Measurements from ENCODE around the gene ZNF699.
"Not testable (repeated sequence)": the region's sequence is repeated elsewhere in the genome, so short reads cannot be mapped to it uniquely, and the experiment has no call there.

Gene ZNF699

DNA sequence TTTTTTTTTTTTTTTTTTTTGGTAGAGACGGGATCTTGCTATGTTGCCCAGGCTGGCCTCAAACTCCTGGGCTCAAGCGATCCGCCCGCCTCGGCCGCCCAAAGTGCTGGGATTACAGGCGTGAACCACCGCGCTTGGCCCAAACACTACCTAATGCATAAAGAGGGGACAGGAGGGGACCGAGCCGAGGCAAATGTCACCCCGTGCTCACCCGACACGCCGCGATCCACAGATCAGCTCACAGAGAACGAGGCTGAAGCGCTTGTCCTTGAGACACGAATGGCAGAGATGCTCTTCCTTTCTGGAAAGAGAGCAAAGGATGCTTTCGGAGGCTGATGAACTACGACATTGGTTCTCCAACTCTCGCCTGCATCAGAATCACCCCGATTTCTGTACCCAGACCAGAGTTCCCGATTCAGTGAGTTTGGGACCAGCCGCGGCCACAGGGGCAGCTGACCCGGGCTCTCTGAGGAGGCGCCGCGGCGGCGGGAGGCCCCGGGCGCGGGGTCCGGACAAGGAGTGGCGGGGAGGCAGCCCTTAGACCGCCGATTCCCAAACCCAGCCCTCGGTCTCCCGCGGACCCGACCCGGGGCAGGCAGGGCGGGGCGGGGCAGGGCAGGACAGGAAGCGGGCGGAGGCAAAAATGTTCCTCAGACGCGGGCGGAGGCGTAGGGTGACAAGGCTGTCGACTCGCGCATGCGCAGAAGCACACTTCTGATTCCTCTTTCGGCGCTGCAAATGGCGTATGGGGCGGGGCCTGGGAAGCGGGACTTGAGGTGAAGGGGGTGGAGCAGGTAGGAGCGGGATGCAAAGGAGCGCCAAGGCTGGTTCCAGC is at the start of gene ZNF699:
TSS of gene ZNF699 (minus strand) at position 700 of the 835 bp plus-strand sequence. CDS start 4,719 bp downstream, outside the sequence.
- peak; percentile 99 for DNase-seq

DNA sequence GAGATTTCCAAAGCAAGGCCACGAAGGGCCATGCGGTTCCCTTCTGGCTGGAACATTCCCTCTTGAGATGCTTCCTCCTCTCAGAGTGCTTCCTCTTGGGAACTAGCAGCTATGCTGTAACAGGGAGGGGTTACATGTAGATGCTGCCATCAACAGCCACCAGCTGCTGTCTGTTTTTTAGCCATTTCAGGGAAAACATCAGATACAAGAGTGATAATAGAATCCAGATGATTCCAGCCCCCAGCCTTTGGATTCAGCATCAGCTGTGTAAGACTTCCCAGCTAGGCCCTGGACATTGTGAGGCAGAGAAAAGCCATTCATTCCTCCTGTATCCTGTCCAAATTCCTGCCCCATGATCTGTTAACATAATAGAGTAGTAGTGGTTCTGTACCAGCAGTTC is 45.0 kb upstream of the ZNF699 start:
- no peak for DNase-seq

DNA sequence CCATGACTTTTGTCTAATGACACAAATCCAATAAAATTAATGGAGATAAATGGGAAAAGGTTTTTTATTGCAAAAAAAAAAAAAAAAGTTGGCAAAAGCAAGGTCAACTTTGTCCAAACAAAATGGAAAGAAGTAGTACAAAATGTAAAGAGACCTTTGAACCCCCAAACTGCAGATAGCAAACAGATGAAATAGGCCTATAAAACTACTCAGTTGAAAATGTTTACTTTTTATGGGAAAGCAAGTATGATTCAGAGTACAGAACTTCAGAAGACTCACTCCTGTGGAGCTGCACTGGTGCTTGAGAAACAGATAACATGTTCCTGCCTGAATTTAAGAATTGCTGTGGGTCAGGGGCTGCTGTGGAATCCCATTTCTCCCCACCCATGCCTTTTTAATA is 43.4 kb upstream of the ZNF699 start:
- DNase-seq: no peak

DNA sequence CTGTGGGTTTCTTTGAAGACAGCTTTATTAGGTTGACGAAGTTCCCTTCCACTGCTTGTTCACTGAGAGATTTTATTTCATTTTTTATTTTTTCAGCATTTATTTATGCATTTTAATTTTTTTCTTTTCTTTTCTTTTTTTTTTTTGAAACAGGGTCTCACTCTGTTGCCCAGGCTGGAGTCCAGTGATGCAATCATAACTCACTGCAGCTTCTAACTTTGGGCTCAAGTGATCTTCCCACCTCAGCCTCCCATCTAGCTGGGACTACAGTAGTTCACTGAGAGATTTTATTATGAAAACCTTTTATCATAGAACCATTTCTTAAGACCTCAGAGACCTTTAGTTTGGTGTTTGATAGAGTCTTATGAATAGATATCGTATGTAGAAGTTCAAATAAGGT is 42.9 kb upstream of the ZNF699 start:
- DNase-seq: no peak

DNA sequence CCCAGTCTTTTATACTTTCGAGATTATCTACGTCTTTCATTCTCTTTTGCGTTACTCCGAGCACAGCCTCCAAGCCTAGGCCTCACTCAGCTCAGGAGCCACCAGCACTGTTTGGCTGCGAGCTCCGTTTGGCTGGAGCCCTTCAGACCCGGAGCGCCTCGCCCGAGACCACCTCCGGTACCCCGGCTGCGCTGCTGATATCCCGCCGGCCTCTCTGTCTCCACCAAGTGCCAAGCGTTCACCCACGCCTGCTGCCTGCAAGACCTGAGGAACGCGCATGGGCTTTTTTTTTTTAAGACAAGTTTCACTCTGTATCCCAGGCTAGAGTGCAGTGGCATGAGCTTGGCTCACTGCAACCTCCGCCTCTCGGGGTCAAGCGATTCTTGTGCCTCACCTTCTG is 39.0 kb upstream of the ZNF699 start:
- DNase-seq: no peak

DNA sequence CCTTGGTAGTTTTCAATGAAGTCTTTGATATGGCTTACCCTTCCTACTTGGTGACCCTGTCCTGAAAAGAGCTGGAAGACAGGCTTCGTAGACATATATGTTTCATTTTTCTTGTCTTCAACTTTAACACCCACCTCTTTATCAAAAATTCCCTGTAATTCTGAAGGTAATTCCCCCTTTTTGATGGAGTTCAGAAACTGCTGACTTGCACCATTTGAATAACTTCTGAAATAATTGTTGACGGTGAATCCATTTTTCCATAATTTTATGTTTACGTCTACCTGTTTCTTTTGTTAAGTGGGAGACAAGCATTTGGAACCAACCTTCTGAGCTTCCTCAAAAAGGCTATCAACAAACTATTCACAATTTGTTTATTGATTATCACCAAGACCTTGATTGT is 38.6 kb upstream of the ZNF699 start:
- no peak for DNase-seq

DNA sequence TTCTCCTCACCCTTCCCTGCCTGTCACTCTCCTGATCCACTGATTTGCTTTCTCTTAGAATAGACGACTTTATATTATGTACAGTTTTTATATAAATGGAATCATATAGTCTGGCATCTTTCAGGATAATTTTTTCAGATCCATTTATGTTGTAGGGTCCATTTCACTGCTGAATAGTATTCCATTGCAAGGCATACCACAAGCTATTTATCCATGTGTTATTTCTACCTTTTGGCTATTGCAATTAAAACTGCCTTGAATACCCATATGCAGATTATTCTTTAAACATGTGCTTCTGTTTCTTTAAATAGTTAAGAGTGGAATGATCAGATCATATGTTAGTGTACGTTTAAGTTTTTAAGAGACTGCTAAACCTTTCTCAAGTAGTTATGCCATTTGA is 35.4 kb upstream of the ZNF699 start:
- DNase-seq: no peak

DNA sequence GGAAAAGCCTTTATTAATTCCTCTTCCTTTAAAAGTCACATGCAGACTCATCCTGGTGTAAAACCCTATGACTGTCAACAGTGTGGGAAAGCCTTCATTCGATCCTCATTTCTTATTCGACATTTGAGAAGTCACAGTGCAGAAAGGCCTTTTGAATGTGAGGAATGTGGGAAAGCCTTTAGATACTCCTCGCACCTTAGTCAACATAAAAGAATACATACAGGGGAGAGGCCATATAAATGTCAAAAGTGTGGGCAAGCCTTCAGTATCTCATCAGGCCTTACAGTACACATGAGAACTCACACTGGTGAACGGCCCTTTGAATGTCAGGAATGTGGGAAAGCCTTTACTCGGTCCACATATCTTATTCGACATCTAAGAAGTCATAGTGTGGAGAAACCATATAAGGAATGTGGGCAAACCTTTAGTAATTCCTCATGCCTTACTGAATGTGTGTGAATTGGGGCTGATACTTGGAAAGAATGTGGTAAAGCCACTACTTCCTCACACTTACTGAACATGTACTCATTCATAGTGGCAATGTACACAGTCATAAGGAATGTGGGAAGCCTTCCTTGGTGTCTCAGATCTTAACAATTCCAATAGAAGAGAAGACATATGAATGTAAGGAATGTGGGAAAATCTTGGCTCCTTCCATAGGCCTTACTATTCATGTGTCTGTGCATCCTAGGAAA is 33.1 kb upstream of the ZNF699 start:
- DNase-seq: no peak

DNA sequence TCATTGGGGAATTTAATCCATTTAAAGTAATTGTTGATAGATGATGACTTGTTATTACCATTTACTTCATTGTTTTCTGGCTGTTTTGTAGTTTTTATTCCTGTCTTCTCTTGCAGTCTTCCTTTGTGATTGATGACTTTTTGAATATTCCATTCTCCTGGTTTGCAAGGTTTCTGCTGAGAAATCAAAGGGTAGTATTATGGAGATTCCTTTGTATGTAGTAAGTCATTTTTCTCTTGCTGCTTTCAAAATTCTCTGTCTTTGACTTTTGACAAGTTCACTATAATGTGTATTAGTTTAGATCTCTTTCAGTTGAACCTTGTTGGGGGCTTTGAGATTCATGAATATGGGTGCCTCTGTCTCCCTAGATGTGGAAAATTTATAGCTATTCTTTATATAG is 20.4 kb upstream of the ZNF699 start:
- no peak for DNase-seq

DNA sequence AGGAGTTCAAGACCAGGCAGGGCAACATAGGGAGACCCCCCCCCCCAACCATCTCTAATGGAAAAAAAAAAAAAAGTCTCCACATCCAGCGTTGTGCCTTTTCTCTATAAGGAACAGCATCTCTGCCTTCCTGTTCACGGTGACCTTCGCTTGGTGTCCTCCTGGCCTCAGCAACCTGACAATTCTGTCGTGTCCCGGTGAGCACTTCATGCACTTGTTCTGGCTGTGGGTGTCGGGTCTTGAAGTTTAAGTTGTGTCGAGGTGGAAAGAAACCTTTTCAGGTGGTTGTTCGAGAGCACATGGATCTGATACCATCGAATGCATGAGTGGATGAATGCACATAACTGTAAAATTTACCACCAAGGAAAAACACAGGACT is 14.9 kb upstream of the ZNF699 start:
- no peak for DNase-seq

DNA sequence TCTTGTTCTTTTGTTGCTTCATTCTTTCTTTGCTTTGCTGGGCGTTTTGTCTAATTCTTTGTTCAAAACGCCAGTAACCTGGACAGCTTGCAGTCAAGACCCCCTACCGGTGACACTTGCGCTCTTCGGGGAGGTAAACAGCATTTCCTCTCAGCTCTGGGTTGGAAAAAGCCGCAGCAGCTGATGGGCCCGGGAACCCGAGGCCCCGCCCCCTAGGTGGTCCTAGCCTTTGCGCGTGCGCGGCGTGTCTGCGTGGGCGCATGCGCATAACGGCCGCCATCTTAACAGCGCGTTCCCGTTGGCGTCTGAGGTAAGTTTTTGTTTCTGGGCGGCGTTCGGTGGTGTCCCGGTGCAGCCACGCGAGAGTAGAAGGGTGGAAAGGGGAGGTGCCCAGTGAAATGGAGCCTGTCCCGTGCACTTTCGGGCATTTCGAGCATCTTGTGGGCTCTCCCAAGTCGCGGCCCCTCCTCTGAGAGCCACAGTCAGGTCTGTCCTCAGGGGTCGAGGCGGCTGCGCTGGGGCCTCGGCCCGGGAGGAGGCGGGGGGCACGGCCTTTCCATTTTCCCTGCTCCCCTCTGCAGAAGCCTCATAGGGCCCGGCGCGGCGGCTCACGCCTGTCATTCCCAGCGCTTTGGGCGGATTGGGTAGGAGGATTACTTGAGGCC is 14.4 kb upstream of the ZNF699 start, which contains the start of gene ZNF559:
TSS of gene ZNF559 (plus strand) at position 261 of the 665 bp plus-strand sequence. CDS start 14,371 bp downstream, outside the sequence.
- DNase-seq: peak; percentile 96

DNA sequence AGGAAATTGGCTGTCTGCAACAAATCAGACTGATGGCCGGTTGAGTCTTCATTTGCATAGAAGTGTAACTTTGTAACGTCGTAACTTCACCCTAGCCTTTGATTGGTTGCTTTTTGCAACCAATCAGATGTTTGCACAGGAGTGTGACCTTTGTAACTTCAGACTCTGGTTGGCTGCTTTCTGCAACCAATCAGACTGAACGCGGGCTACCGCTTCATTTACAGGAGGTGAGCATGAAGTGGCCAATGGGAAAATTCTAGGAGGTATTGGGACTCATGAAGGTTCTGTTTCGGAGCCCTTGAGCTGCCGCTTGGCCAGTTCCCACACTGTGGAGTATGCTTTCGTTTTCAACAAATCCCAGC is 13.9 kb upstream of the ZNF699 start:
- no peak for DNase-seq

DNA sequence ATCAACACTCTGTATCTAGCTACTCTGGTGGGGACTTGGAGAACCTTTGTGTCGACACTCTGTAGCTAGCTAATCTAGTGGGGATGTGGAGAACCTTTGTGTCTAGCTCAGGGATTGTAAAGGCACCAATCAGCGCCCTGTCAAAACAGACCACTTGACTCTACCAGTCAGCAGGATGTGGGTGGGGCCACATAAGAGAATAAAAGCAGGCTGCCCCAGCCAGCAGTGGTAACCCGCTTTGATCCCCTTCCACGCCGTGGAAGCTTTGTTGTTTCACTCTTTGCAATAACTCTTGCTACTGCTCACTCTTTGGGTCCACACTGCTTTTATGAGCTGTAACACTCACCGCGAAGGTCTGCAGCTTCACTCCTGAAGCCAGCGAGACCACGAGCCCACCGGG is 12.6 kb upstream of the ZNF699 start:
- DNase-seq: not testable (repeated sequence)

DNA sequence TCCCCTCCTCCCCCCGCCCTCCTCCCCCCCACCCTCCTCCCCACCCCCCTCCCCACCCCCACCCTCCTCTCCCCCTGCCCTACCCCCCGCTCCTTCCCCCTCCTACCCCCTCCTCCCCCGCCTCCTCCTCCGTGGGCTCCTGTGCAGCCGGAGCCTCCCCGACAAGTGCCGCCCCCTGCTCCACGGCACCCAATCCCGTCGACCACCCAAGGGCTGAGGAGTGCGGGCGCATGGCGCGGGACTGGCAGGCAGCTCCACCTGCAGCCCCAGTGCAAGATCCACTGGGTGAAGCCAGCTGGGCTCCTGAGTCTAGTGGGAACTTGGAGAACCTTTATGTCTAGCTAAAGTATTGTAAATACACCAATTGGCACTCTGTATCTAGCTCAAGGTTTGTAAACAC is 12.1 kb upstream of the ZNF699 start:
- not testable (repeated sequence) for DNase-seq

DNA sequence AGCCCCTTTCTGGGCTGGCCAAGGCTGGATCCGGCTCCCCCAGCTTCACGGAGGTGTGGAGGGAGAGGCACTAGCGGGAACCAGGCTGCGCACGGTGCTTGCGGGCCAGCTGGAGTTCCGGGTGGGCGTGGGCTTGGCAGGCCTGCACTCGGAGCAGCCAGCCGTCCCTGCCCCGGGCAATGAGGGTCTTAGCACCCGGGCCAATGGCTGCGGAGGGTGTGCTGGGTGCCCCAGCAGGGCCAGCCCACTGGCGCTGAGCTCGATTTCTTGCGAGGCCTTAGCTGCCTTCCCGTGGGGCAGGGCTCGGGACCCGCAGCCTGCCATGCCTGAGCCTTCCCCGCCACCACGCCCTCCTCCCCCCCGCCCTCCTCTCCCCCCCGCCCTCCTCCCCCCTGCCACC is 11.7 kb upstream of the ZNF699 start:
- no peak for DNase-seq

DNA sequence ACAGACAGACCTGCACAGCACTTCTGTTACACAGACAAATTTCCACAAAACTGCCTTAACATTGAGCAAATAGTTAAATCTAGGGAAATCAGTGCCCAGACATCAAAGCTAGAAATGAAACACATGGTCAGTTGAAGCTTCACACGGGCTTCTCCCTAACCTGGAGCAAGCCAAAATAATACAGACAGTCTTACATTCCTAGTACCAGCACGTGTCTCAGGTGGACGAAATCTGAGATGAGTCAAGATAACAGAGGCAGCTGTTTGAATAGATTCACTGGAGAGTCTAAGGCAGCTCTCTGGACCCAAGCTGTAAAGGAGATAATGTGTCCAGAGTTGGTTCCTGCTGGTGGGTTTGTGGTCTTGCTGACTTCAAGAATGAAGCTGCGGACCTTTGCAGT is 4.1 kb upstream of the ZNF699 start:
- DNase-seq: no peak

DNA sequence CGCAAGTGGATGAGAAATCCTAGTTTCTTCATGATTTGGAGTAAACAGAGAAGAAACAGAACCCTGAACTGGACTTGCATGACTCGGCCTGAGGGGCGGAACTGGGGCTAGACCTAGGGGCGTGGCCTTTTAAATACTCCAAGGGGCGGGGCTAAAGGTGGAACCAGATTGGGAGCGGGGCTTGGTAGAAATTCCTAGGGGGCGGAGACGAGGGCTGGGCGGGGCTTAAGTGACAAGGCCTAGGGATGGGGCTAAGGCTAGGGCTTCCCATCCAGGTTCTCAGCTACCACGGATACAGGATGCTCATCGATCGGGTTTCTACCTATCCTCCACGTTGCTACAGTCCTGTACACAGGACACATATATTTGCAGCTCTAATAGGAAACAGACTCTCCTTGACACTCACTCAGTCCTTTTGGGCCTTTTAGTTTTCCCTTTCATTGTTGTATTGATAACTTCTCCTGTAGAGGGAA is 372 bp upstream of the ZNF699 start:
- DNase-seq: peak; percentile 88

DNA sequence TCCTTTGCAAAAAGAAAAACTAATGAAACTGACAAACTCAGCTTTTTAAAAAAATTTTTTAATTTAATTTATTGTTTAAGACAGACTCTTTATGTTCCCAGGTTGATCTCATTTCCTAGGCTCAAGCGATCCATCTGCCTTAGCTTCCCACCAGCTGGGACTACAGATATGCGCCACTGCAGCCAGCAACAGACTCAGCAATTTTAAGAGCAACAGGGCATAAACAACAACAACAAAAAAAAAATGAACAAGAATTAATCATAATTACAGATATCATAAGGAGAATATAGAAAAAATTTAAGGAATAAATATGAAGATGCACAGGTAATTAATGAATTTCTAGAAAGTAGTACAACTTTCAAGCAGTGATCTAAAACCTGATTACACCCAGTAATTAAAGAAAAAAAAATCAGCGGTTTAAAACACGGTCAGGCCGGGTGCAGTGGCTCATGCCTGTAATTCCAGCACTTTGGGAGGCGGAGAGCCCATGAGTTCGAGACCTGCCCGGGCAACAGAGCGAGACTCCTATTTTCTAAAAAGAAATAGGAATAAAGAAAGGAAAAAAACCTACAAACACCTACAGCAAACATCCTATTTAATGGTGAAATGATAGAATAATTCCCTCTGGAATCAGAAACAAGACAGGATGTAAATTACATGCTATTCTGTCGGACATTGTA is 1.4 kb downstream of the ZNF699 start:
- no peak for DNase-seq

DNA sequence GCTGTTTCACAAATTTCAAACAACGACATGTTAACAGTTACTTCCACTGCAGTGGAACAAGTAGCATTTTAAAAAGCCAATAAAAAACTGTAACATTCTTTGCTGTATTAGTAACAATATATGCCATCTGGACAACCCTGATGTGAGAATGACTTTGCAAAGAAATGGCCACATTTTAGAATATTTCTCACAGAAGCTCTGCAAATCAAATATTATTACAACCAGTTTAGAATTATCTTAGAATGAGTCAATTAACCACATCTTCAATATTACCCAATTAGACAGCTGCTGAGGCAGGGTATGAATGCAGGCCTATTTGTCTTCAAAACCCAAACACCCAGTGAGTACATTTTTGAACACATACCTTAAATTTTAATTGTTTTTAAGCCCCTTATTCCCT is 3.2 kb downstream of the ZNF699 start:
- DNase-seq: no peak

DNA sequence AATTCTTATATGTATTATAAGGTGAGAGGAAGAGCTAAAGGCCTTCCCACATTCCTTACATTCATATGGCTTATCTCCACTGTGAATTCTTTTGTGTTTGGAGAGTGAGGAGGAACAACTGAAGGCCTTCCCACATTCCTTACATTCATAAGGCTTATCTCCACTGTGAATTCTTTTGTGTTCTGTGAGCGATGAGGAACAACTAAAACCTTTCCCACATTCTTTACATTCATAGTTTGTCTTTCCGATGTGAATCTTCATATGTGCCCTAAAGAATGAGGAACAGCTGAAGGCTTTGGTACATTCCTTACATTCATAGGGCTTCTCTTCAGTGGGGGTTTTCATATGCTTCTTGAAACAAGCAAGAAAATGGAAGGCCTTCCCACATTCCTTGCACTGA is 13.3 kb downstream of the ZNF699 start:
- DNase-seq: no peak

DNA sequence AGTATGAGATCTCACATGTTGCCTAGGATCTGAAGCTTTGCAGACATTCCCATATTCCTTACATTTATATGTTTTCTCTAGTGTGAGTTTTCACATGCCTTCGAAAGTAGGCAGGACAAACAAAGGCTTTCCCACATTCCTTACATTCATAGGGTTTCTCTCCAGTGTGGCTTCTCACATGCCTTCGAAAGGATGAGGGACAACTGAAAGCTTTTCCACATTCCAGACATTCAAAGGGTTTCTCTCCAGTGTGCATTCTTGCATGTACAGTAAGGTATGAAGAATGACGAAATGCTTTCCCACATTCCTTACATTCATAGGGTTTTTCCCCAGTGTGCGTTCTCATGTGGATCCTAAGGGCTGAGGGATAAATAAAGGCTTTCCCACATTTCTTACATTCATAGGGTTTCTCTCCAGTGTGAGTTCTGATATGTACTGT is 14.2 kb downstream of the ZNF699 start:
- DNase-seq: no peak

DNA sequence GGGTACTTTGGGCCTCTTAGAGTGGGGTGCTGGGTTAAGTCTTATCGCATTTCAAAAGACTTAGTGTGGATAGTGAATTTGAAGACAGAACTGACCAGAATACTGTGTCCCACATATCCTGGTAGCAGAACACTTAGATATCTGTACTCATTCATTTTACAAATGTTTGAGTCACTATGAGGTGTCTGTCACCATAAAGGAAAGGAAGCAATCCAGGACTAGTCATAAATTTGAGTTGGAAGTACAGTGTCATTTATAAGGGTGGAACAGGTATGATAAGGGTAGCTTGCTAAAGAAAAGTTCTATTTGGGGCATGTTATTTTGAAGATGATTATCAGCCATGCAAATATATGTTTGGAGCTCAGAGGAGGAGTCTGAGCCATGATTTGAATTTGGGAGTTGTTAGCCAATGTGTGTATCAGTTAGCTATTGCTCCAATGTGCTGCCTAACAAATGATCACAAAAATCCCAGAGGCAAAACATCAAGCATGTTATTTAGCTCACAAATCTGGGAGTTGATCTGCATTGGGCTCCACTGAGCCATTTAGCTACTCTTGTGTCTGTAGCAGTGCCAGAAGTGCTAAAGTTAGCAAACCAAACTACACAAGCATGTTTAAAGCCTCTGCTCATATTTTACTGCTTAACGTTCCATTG is 20.3 kb downstream of the ZNF699 start:
- DNase-seq: no peak

DNA sequence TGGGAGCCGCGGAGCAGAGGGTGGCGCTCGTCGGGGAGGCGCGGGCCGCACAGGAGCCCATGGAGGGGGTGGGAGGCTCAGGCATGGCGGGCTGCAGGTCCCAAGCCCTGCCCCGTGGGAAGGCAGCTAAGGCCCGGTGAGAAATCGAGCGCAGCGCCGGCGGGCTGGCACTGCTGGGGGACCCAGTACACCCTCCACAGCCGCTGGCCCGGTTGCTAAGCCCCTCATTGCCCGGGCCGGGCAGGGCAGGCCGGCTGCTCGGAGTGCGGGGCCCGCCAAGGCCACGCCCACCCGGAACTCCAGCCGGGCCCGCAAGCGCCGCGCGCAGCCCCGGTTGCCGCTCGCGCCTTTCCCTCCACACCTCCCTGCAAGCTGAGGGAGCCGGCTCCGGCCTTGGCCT is 26.2 kb downstream of the ZNF699 start:
- DNase-seq: peak; percentile 10

All from CD4-positive, alpha-beta T cell treated with Interleukin-6 for 4 hours (primary cell).